NAMALWA (cell line): ENCODE measurements around the gene TSPAN17.
A peak's percentile ranks its signal among the peaks of the same experiment; 100 is the strongest.

ENCODE experiments used
- DNase-seq: peaks from one replicate; pipeline ENCODE4 v3.0.0-alpha.2; 2015; ENCODE audit warnings: low spot score

The TSPAN17 gene

GRCh38 chr5:176621661-176622079 is 25.6 kb upstream of the TSPAN17 start:
- no peak for DNase-seq

GRCh38 chr5:176624142-176624541 is 23.1 kb upstream of the TSPAN17 start:
- DNase-seq, result no peak

- DNase-seq, result no peak
Measured at GRCh38 chr5:176624938-176625337, 22.3 kb upstream of the TSPAN17 start.

- DNase-seq, result no peak
Measured at GRCh38 chr5:176625512-176625911, 21.8 kb upstream of the TSPAN17 start.

GRCh38 chr5:176625966-176626875 is 21.1 kb upstream of the TSPAN17 start:
- no peak for DNase-seq

GRCh38 chr5:176626876-176627236 is 20.4 kb upstream of the TSPAN17 start:
- no peak for DNase-seq

- no peak for DNase-seq
Measured at GRCh38 chr5:176627582-176627981, 19.7 kb upstream of the TSPAN17 start.

- no peak for DNase-seq
Measured at GRCh38 chr5:176628406-176629228, 18.7 kb upstream of the TSPAN17 start.

- no peak for DNase-seq
Measured at GRCh38 chr5:176629317-176629852, 17.9 kb upstream of the TSPAN17 start.

GRCh38 chr5:176629853-176630680 is 17.2 kb upstream of the TSPAN17 start, which contains the start of the genes EIF4E1B and SNCB:
EIF4E1B (plus strand) TSS chr5:176630675; CDS start chr5:176642788, 12,113 bp downstream.
SNCB (minus strand) TSS chr5:176630534; CDS start chr5:176629654, 880 bp downstream.
- peak; percentile 80 for DNase-seq

GRCh38 chr5:176630681-176631222 is 16.5 kb upstream of the TSPAN17 start:
- DNase-seq, result no peak

GRCh38 chr5:176631383-176632200 is 15.7 kb upstream of the TSPAN17 start:
- no peak for DNase-seq

- no peak for DNase-seq
Measured at GRCh38 chr5:176632745-176633144, 14.5 kb upstream of the TSPAN17 start.

GRCh38 chr5:176633598-176633997 is 13.7 kb upstream of the TSPAN17 start:
- DNase-seq, result peak; percentile 64

GRCh38 chr5:176636426-176636825 is 10.9 kb upstream of the TSPAN17 start:
- DNase-seq, result no peak

- no peak for DNase-seq
Measured at GRCh38 chr5:176637556-176637955, 9.7 kb upstream of the TSPAN17 start.

GRCh38 chr5:176638437-176638836 is 8.8 kb upstream of the TSPAN17 start:
- DNase-seq, result no peak

GRCh38 chr5:176639208-176639607 is 8.1 kb upstream of the TSPAN17 start:
- no peak for DNase-seq

GRCh38 chr5:176639981-176640380 is 7.3 kb upstream of the TSPAN17 start:
- DNase-seq, result no peak

- no peak for DNase-seq
Measured at GRCh38 chr5:176640616-176641015, 6.7 kb upstream of the TSPAN17 start.
